Brain microvascular endothelial cell (primary cell): ENCODE measurements around the gene SNX25.
"Not testable (repeated sequence)": the region's sequence is repeated elsewhere in the genome, so short reads cannot be mapped to it uniquely, and the experiment has no call there.

Experiments used
- DNase-seq: peaks from one replicate; pipeline ENCODE4 v3.0.0-alpha.2; 2020
- H3K27ac ChIP-seq: fragments of 250-450 bp; sonication (Bioruptor Pico); 2 replicates; pipeline ENCODE4 v1.5.1; 2020; ENCODE audit warnings: mild to moderate bottlenecking, moderate library complexity
- H3K27me3 ChIP-seq: fragments of 250-450 bp; sonication (Bioruptor Pico); replicated peaks from 2 replicates; pipeline ENCODE4 v1.5.1; 2020; ENCODE audit warnings: mild to moderate bottlenecking
- H3K36me3 ChIP-seq: fragments of 250-450 bp; sonication (Bioruptor Pico); replicated peaks from 2 replicates; pipeline ENCODE4 v1.5.1; 2020; ENCODE audit warnings: mild to moderate bottlenecking
- H3K4me3 ChIP-seq: 2 replicates; pipeline ENCODE4 v1.5.1; 2011; ENCODE audit warnings: low read depth, mild to moderate bottlenecking, control low read depth, low read length, moderate library complexity
- CTCF ChIP-seq: IDR thresholded peaks from 2 replicates; pipeline ENCODE4 v1.5.1; 2011; ENCODE audit warnings: low read depth, mild to moderate bottlenecking, moderate library complexity, low read length, control low read depth, inconsistent platforms; ENCODE audit errors: missing control alignments
- in situ Hi-C: cut with HindIII; loops from 2 replicates; pipeline ENCODE4 v1.10.0; 2017; ENCODE audit warnings: low sequenced_read_pairs, low pct_ligation_motif_present

The SNX25 gene

DNA sequence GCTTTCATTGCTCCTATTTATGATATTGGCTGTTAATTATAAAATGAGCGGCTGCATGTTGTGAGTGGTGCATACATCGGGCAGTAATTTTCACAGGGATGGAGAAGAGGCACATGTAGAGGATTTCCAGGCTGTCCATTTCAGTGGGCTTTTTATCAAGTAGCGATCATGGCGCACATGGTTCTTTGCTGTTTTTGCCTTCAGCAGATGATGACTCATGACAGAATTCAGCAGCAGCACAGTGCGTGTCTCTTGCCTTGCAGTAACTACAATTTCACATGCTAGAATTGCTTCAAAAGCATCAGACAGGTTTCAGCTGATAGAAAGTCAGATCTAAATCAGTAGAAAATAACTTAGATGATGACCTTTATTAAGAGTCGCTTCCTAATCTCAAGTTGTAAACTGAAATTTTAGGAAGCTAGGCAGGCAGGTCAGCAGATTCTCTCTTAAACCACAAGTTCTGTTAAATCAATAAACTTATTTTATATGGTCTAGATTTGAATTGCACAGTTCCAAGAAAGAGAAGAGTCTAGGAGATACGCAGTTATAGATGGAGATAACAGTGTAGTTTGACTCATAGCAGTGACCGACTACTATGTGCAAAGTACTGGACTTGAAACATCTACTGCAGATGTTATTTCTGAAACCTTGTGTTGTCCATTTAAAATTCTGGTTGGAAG lies 150.5 kb downstream of the SNX25 start:
- DNase-seq = peak; percentile 88
- in situ Hi-C loops = no loop called here
- peak overlapping the region; percentile 99 for H3K27ac ChIP-seq
- H3K27me3 ChIP-seq = no peaks in the 10 kb centered on the region
- TF ChIP-seq CTCF = no peak
- no peak overlapping the region for H3K4me3 ChIP-seq
- H3K36me3 ChIP-seq = no peaks in the 10 kb centered on the region

DNA sequence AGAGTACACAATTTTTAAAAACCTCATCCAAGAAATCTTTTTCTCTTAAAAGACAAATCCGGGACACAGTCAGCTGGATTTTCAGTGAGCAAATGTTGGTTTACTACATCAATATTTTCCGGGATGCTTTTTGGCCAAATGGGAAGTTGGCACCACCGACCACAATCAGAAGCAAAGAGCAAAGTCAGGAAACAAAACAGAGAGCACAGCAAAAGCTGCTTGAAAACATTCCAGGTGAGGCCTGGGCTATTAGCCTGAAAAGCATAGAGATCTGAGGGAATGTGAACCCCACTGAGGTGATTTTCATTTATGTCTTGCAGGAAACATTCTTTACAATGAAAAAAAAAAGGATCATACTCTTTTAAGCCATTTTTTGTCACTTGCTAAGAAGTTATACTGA lies 152.5 kb downstream of the SNX25 start:
- no peak for TF ChIP-seq CTCF
- no peak overlapping the region for H3K4me3 ChIP-seq
- no peaks in the 10 kb centered on the region for H3K27me3 ChIP-seq
- no peak for DNase-seq
- H3K36me3 ChIP-seq = no peaks in the 10 kb centered on the region
- H3K27ac ChIP-seq = no peak overlapping the region
- in situ Hi-C loops = no loop called here

DNA sequence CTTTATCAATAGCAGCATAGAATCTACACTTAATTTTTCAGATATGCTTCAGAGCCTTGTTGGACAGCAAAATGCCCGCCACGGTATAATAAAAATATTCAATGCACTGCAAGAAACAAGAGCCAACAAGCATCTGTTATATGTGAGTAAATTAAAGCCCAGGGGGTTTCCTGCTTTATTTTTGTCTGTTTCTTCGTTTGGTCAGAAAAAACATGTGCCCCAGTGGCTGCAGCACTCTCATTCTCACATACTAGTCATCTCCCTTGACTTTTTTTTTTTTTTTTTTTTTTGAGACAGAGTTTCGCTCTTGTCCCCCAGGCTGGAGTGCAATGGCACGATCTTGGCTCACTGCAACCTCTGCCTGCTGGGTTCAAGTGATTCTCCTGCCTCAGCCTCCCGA lies 153.2 kb downstream of the SNX25 start:
- H3K4me3 ChIP-seq, H3K27ac ChIP-seq, H3K27me3 ChIP-seq, DNase-seq, H3K36me3 ChIP-seq, in situ Hi-C loops: not testable (repeated sequence)

- no peak overlapping the region for H3K27ac ChIP-seq
- H3K36me3 ChIP-seq = no peaks in the 10 kb centered on the region
- no peak for TF ChIP-seq CTCF
- in situ Hi-C loops = no loop called here
- no peak for DNase-seq
- no peaks in the 10 kb centered on the region for H3K27me3 ChIP-seq
- H3K4me3 ChIP-seq = no peak overlapping the region
Measured at GRCh38 chr4:185363251-185363650, 153.9 kb downstream of the SNX25 start.

GRCh38 chr4:185364886-185365285 lies 155.5 kb downstream of the SNX25 start:
- no peak for TF ChIP-seq CTCF
- peak; percentile 48 for DNase-seq
- H3K27ac ChIP-seq = no peak overlapping the region
- no peaks in the 10 kb centered on the region for H3K36me3 ChIP-seq
- no peaks in the 10 kb centered on the region for H3K27me3 ChIP-seq
- in situ Hi-C loops = no loop called here
- H3K4me3 ChIP-seq = no peak overlapping the region

- no peak for DNase-seq
- peaks cover 3% of the 10 kb centered on the region for H3K36me3 ChIP-seq
- TF ChIP-seq CTCF = no peak
Measured at GRCh38 chr4:185369731-185370130, 160.3 kb downstream of the SNX25 start.

More at GRCh38 chr4:185369731-185370130, 160.3 kb downstream of the SNX25 start:
- Histone ChIP-seq H3K27me3 (no peaks in the 10 kb centered on the region), H3K4me3 (no peak overlapping the region), H3K27ac (no peak overlapping the region)
- in situ Hi-C loops = no loop called here
